ENCODE results near the gene CCL22.

- TF ChIP-seq CTCF (IDR thresholded peaks at IDR 0.05) (no peak), POLR2A (IDR thresholded peaks at IDR 0.05; ENCODE audit: low read depth) (no peak), POLR2AphosphoS5 (IDR thresholded peaks at IDR 0.05) (no peak)
Measured at GRCh38 chr16:57389087-57389468, 30.5 kb downstream of the CCL22 start.

Data from esophagus muscularis mucosa (tissue), 3 donors.